Motor neuron (in vitro differentiated cells): Measurements from ENCODE around the gene PINLYP. TPM values are rescaled to one million over a fixed set of nuclear protein-coding genes. Genes with fewer than 3 reads are reported as not detected.

Experiments
- ATAC-seq, 8 experiments: fragments of 200-7000 bp; cut with Tn5 transposase; replicated peaks in 6 of 8; 2 replicates each; pipeline ENCODE4 v1.8.0; 2021; ENCODE audit warnings: mild to moderate bottlenecking in 8 of 8, moderate library complexity in 8 of 8
- H3K27ac ChIP-seq, 2 donors: fragments of 250-450 bp; sonication (Bioruptor Pico); 2 replicates each; pipeline ENCODE4 v1.9.0; 2021; ENCODE audit warnings: antibody characterized with exemption in 2 of 2, mild to moderate bottlenecking in 2 of 2, moderate library complexity in 1 of 2
- H3K4me1 ChIP-seq, 2 donors: fragments of 250-450 bp; sonication (Bioruptor Pico); replicated peaks in 1 of 2; 2 replicates each; pipeline ENCODE4 v1.6.1; 2021; ENCODE audit warnings: antibody characterized with exemption in 2 of 2, mild to moderate bottlenecking in 2 of 2, moderate library complexity in 1 of 2
- H3K4me3 ChIP-seq, 5 donors: fragments of 250-450 bp; sonication (Bioruptor Pico); 2 replicates each; pipeline ENCODE4 v1.9.0; 2021; ENCODE audit warnings: antibody characterized with exemption in 5 of 5, mild to moderate bottlenecking in 5 of 5, moderate library complexity in 4 of 5
- WGBS, 10 experiments: fragments of 450-650 bp; shearing (Covaris generic); methylation state at CpG; one replicate each; pipeline ENCODE4 v1.0.0; 2022; 5-methylcytosine and 5-hydroxymethylcytosine counted together
- in situ Hi-C, 9 experiments: fragments of 400-800 bp; cut with MboI; loops; one replicate each; pipeline ENCODE4 v1.15.0; 2021; ENCODE audit warnings: low sequenced_read_pairs in 9 of 9, low pct_unique_long_range_greater_than_20kb in 2 of 9; ENCODE audit not compliant: unreplicated experiment in 9 of 9
- total RNA-seq, 8 experiments: library from RNA; unstranded; fragments of 300-600 nt; gene quantifications; 2 replicates each; pipeline versions ENCODE4 v1.2.3 to v1.2.4, GENCODE V29; 2022

PINLYP gene
- total RNA-seq, 8 experiments from 2014 or later: 0.64 to 22.4 (median 3.0) TPM

- no peak for ATAC-seq
- no peak overlapping the region for H3K4me3 ChIP-seq
- H3K4me1 ChIP-seq: peaks cover 8 to 9% of the 10 kb centered on the region in 2 donors
- 80 to 100% (median 94%) methylated on average over 1 to 19 of the region's 35 CpGs; no CpG with 5 or more reads in 2 of the 10 experiments for WGBS, 10 experiments
- no peak overlapping the region for H3K27ac ChIP-seq
- in situ Hi-C loops: no loop called here
Observed at GRCh38 chr19:43623889-43624670, 48.5 kb downstream of the PINLYP start.

DNA sequence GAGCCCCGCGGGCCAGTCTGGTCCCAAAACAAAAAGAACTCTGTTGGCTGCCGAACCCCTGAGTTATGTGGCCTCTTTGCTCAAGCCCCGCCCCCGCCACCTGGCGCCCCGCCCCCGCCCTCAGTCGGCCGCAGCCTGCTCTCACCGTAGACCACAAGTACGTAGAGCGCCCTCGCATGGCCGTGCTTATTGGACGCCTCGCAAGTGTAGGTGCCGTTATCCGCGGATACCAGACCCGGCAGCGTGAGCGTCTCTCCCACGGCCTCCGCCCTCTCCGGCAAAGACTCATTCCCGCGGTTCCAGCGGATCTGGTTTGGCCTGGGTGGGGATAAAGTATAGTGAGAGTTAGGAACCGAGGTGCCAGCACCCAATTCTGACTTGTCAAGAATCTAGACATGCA, 49.3 kb downstream of the PINLYP start:
- in situ Hi-C loops: no loop called here
- WGBS, 10 experiments: 0 to 60% (median 19%) methylated on average over 1 to 7 of the region's 30 CpGs; no CpG with 5 or more reads in 6 of the 10 experiments
- peaks cover 8 to 9% of the 10 kb centered on the region in 2 donors for H3K4me1 ChIP-seq
- no peak overlapping the region for H3K27ac ChIP-seq
- peak in 2 of 8 experiments; percentile 66 to 76 for ATAC-seq
- H3K4me3 ChIP-seq: no peak overlapping the region

GRCh38 chr19:43625918-43626579, 50.4 kb downstream of the PINLYP start:
- Histone ChIP-seq H3K27ac (no peak overlapping the region), H3K4me3 (no peak overlapping the region), H3K4me1 (no peaks in the 10 kb centered on the region)
- WGBS, 10 experiments: 80 to 87% methylated on average over 1 to 9 of the region's 32 CpGs; no CpG with 5 or more reads in 8 of the 10 experiments
- in situ Hi-C loops: no loop called here
- peak in 7 of 8 experiments; percentile 35 to 74 (median 61) for ATAC-seq

DNA sequence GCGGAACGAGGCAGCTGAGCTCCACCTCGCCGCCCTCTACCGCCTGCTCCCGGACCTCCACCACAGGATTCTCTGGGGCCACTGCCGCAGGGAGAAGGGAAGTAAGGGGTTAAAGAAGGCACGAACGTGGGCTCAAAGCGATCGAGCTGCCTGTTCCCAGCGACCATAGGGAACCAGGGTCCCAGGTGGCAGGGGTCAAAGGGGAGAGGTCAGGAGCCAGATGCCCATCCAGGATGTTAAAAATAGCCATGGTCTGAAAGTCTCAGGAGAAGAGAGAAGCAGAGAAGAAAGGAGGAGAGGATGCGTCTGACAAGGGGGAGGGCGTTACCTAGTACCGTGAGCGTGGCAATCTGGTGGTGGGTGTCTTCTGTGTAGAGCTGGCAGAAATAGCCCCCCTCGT, 51.2 kb downstream of the PINLYP start:
- Histone ChIP-seq H3K27ac (no peak overlapping the region), H3K4me3 (no peak overlapping the region), H3K4me1 (no peaks in the 10 kb centered on the region)
- ATAC-seq: no peak
- in situ Hi-C loops: no loop called here
- 10 to 100% (median 21%) methylated on average over 1 to 8 of the region's 17 CpGs; no CpG with 5 or more reads in 5 of the 10 experiments for WGBS, 10 experiments

DNA sequence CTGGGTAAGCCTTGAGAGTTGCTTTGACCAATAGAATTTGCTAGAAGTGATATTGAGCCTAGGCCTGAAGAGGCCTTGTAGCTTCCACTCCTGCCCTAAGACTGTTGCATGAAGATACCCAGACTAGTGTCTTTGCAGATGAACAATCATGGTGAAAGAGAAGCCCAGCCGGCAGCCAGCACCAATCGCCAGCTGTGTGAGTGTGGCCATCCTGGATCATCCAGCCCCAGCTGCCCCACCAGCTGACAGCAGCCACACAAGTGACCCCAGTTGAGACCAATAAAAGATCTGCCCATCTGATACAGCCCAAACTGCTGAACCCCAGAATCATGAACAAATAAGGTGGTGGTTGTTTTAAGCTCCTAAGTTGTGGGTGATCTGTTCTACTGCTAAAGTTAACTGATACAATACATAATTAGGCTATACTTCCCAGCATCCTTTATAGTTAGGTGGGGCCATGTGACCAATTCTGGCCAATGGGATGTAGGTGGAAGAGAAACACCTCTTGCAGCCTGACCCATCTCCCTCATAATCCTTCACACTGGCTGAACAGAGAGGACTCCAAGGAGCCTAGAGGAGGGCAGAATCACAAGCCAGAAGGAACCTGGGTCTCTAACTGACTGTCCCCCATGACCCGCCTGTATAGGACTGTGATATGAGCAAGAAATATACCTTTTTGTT, 53.2 kb downstream of the PINLYP start:
- Histone ChIP-seq H3K27ac (no peak overlapping the region), H3K4me1 (peaks cover 0 to 2% of the 10 kb centered on the region in 2 donors), H3K4me3 (no peak overlapping the region)
- in situ Hi-C loops: no loop called here
- WGBS, 10 experiments: 67 to 100% (median 97%) methylated on average over 1 to 3 of the region's 3 CpGs; no CpG with 5 or more reads in 4 of the 10 experiments
- ATAC-seq: no peak

DNA sequence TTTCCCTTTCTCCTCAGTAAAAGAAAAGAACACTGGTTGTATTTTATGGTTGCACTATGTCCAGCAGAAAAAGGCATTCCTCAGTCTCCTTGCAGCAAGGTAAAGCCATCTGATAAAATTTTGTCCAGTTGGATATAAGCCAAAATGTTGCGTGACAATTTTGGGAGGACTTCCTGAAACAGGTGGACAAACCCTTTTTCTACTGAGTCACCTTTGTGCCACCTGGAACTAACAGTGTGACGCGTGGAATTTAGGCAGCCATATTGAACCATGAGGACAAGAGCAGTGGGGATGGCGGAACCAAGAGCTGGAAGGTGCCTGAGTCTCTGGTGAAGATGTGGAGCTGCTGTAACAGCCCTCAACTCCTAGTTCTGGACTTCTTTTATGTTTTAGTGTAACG, 55.9 kb downstream of the PINLYP start:
- ATAC-seq: no peak
- Histone ChIP-seq H3K4me3 (no peak overlapping the region), H3K27ac (no peak overlapping the region), H3K4me1 (peaks cover 15 to 18% of the 10 kb centered on the region in 2 donors)
- in situ Hi-C loops: no loop called here
- 53 to 100% (median 93%) methylated on average over 1 to 5 of the region's 5 CpGs; no CpG with 5 or more reads in 1 of the 10 experiments for WGBS, 10 experiments

Other genes starting within 250 kb of the PINLYP start
- gene CD177, start 222.1 kb upstream of the PINLYP start, total RNA-seq: under 1 TPM in 2 of 8 experiments, not detected in 6; 0.24 to 0.51 TPM
- not detected for gene TEX101, start 160.9 kb upstream of the PINLYP start, total RNA-seq
- 1 to 10 TPM in 6 of 8 experiments, under 1 TPM in 2; 0.31 to 4.6 (median 1.1) TPM for gene LYPD3, start 110.2 kb upstream of the PINLYP start, total RNA-seq
- gene PHLDB3, start 71.1 kb upstream of the PINLYP start, total RNA-seq: 10 to 100 TPM in 5 of 8 experiments, 1 to 10 TPM in 3; 3.9 to 17.7 (median 13.2) TPM
- gene ETHE1, start 48.6 kb upstream of the PINLYP start, total RNA-seq: 10 to 100 TPM; 11.5 to 70.2 (median 22.1) TPM
- gene ZNF575, start 42.6 kb upstream of the PINLYP start, total RNA-seq: 1 to 10 TPM in 4 of 8 experiments, under 1 TPM in 4; 0.46 to 2.4 (median 1.0) TPM
- 10 to 100 TPM in 7 of 8 experiments, 1 to 10 TPM in 1; 7.2 to 62.1 (median 30.1) TPM for gene XRCC1, start 274 bp upstream of the PINLYP start, total RNA-seq
- gene IRGQ, start 20.3 kb downstream of the PINLYP start, total RNA-seq: 10 to 100 TPM; 17.2 to 46.5 (median 29.0) TPM
- gene ZNF576, start 20.8 kb downstream of the PINLYP start, total RNA-seq: 10 to 100 TPM in 5 of 8 experiments, 1 to 10 TPM in 3; 8.0 to 19.0 (median 11.8) TPM
- 1 to 10 TPM in 2 of 8 experiments, under 1 TPM in 6; 0.60 to 2.3 (median 0.77) TPM for gene SRRM5, start 36.3 kb downstream of the PINLYP start, total RNA-seq
- 100 to 1,000 TPM in 2 of 8 experiments, 10 to 100 TPM in 6; 17.4 to 166 (median 84.4) TPM for gene ZNF428, start 43.8 kb downstream of the PINLYP start, total RNA-seq
- gene CADM4, start 64.0 kb downstream of the PINLYP start, total RNA-seq: 10 to 100 TPM in 6 of 8 experiments, 1 to 10 TPM in 2; 1.0 to 91.6 (median 70.8) TPM
- gene PLAUR, start 94.4 kb downstream of the PINLYP start, total RNA-seq: 10 to 100 TPM in 2 of 8 experiments, 1 to 10 TPM in 5, under 1 TPM in 1; 0.60 to 23.6 (median 5.3) TPM
- gene IRGC, start 140.3 kb downstream of the PINLYP start, total RNA-seq: under 1 TPM in 4 of 8 experiments, not detected in 4; 0.05 to 0.81 (median 0.19) TPM
- 10 to 100 TPM; 15.1 to 46.1 (median 25.0) TPM for gene SMG9, start 179.2 kb downstream of the PINLYP start, total RNA-seq
- gene KCNN4, start 205.2 kb downstream of the PINLYP start, total RNA-seq: 1 to 10 TPM in 3 of 8 experiments, under 1 TPM in 5; 0.11 to 7.4 (median 0.58) TPM
- gene LYPD5, start 226.6 kb downstream of the PINLYP start, total RNA-seq: 1 to 10 TPM in 4 of 8 experiments, under 1 TPM in 4; 0.05 to 2.4 (median 1.1) TPM